NK-92 (cell line): Measurements from ENCODE around the gene SAP30BP.

Source experiments
- DNase-seq: peaks from one replicate; lab custom pipeline; 2025; ENCODE audit not compliant: unreplicated experiment; lab: John Stamatoyannopoulos, UW

SAP30BP gene

DNA sequence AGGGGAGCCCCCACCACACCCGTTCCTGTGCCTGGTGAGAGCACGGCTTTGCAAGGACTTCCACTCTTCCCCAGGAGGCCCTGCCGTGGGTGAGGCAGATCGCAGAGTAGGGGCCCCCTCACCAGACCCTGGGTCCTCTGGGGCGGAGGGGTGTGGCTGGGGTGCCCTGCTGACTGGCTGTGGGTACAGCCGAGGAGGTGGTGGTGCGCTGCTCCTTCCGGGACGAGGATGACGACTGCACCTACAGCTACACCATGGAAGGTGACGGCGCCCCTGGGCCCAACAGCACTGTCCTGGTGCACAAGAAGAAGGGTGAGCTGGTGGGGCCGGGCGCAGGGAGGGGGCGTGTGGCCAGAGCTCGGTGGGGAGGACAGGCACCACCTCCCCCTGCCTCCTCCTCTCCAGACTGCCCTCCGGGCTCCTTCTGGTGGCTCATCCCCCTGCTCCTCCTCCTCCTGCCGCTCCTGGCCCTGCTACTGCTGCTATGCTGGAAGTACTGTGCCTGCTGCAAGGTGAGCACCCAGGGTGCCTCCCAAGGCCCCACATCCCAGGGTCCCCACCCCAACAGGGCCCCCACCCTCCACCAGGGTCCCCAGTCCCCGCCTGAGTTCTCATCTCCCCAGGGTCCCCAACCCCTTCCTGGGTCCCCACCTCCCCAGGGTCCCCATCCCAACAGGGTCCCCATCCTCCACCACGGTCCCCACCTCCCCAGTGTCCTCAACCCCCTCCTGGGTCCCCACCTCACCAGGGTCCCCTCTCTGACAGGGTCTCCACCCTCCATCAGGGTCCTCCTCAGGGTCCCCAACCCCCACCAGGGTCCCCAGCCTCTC is 70.2 kb downstream of the SAP30BP start:
- no peak for DNase-seq

DNA sequence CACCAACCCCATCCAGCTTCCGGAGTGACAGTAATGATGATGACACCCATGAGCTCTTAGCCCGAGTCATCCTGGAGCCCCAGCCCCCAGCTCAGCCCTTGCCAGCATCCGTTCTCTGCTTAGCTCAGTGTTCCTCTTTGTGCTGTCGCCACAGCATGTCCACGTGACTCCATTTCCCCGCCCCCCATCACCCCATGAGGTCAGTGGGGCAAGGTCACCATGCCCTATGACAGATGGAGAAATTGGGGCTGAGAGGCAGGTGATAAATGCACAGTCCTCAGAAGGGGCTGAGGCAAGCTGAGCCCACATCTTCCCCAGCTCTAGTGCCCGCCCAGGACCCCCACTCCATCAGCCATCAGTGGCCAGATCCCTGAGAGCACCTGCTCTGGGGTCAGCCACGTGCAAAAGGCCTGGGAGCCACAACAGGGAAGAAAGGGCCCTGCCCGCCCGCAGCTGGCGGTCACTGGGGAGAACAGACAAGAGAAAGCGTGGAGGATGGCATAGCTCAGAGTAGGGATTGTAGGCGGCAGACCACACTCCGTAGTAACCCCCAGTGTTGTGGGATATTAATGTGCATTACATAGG is 71.2 kb downstream of the SAP30BP start:
- no peak for DNase-seq

DNA sequence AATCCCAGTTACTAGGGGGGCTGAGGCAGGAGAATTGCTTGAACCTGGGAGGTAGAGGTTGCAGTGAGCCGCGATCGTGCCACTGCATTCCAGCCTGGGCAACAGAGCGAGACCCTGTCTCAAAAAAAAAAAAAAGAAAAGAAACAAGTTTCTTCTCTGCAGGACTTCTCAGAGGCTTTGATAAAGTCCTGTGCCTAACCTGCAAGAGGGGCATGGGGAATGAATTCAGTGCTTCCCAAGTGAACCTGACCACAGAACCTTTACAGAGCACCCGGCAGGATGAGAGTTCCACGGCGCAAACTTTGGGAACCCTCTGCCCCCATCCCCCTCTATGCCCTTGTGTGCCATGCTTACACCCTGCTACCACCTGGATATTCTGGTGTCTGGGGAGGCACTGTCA is 72.0 kb downstream of the SAP30BP start:
- DNase-seq, result no peak

DNA sequence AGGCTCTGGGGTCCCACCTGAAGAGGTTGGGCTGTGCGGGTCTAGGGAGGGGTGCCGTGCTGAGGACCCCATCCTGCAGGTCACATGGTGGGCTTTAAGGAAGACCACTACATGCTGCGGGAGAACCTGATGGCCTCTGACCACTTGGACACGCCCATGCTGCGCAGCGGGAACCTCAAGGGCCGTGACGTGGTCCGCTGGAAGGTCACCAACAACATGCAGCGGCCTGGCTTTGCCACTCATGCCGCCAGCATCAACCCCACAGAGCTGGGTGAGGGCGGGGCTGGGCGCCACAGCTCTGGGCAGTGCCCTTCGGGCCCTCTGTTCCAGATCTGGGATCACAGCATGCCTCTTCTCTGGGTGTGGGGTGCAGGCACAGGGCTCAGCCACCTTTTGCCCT is 72.7 kb downstream of the SAP30BP start:
- DNase-seq, result no peak

DNA sequence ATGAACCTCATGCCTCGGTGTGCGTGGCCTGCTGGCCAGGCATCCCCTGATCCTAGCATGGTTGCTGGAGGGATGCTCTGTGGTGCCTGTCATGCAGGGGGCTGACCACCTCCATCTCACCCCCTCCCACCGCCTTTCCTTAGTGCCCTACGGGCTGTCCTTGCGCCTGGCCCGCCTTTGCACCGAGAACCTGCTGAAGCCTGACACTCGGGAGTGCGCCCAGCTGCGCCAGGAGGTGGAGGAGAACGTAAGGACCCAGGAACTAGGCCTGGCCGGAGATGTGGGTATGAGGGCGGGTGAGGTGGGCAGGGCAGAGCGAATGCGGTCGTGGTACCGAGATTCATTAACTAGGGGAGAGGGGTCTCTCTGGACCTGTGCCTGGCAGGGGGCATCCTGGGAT is 73.1 kb downstream of the SAP30BP start:
- no peak for DNase-seq

DNA sequence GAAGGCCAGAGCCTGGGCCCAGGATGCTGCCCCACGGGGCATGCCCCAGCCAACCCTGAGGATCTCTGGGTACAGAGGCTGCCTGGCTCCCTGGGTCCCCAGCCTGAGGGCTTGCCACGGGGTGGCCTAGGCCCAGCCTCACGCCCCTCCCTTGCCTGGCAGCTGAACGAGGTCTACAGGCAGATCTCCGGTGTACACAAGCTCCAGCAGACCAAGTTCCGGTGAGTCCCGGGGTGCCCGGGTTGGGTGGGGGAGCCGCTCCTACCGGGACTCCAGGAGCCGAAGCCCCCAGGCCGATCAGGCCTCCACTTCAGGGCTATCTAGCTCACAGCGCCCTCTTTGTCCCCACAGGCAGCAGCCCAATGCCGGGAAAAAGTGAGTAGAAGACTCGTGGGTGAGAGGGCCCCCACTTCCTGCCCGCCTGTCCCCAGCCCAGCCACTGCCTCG is 73.5 kb downstream of the SAP30BP start:
- no peak for DNase-seq

DNA sequence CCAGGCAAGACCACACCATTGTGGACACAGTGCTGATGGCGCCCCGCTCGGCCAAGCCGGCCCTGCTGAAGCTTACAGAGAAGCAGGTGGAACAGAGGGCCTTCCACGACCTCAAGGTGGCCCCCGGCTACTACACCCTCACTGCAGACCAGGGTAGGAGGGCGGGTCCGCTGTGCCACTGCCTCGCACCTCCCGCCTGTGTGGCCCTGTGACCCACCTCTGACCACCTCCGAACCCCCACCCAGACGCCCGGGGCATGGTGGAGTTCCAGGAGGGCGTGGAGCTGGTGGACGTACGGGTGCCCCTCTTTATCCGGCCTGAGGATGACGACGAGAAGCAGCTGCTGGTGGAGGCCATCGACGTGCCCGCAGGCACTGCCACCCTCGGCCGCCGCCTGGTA is 75.2 kb downstream of the SAP30BP start:
- DNase-seq, result no peak

DNA sequence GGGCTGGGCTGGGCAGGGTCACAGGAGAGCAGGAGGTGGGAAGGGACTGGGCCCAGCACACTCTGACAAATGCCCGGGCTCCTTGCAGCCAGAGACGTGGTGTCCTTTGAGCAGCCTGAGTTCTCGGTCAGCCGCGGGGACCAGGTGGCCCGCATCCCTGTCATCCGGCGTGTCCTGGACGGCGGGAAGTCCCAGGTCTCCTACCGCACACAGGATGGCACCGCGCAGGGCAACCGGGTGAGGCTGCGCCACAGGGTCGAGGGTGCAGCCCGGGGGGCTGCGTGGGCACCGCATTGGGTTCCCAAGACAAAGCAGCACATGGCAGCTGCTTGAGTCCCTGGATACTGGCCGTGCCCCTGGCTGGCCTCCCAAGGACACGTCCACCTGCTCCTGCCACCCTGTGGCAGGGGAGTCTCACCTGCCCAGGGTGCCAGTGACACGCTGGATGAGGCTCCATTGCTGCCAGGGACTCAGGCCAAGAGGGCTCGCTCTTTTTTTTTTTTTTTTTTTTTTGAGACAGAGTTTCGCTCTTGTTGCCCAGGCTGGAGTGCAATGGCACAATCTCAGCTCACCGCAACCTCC is 76.6 kb downstream of the SAP30BP start:
- DNase-seq, result no peak

DNA sequence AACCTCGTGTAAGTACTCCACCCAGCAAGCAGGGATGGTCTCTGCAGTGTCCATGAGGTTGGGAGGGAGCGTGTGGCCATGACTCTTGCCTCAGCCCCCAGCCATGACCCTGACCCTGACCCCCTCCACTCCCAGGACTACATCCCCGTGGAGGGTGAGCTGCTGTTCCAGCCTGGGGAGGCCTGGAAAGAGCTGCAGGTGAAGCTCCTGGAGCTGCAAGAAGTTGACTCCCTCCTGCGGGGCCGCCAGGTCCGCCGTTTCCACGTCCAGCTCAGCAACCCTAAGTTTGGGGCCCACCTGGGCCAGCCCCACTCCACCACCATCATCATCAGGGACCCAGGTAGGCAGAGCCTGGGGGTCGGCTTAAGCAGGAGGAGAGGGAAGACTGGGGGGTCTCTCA is 81.6 kb downstream of the SAP30BP start:
- no peak for DNase-seq

DNA sequence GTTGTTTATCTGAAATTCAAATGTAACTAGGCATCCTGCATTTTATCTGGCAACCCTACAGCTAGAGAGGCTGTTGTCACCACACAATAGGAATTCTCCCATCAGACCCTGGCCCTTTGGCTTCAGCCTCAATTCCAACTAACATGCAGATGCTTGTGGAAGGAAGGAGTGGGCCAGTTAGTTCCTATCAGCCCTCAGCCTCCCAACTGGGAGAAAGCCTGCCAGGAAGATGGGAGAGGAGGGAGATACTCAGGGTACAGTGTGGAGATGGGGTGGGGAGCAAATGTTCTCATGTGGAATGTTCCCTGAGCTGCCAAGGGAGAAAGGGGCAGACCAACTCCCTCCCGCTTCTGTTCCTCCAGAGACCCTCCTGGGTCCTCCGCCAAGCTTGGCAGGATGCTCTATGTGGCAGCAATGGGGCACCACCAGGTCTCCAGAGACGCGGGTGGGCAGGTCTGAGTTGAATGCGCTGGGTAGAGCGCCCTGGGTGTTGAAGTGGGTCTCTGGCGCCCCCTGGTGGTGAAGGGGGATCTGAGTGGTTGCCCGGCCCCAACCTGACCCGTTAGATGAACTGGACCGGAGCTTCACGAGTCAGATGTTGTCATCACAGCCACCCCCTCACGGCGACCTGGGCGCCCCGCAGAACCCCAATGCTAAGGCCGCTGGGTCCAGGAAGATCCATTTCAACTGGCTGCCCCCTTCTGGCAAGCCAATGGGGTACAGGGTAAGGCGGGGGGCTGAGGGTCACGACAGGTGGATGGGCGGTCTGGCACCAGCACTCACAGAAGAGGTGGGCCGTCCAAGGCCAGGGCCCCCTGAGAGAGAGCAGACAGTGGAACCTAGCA is 82.6 kb downstream of the SAP30BP start:
- DNase-seq, result peak; percentile 35

DNA sequence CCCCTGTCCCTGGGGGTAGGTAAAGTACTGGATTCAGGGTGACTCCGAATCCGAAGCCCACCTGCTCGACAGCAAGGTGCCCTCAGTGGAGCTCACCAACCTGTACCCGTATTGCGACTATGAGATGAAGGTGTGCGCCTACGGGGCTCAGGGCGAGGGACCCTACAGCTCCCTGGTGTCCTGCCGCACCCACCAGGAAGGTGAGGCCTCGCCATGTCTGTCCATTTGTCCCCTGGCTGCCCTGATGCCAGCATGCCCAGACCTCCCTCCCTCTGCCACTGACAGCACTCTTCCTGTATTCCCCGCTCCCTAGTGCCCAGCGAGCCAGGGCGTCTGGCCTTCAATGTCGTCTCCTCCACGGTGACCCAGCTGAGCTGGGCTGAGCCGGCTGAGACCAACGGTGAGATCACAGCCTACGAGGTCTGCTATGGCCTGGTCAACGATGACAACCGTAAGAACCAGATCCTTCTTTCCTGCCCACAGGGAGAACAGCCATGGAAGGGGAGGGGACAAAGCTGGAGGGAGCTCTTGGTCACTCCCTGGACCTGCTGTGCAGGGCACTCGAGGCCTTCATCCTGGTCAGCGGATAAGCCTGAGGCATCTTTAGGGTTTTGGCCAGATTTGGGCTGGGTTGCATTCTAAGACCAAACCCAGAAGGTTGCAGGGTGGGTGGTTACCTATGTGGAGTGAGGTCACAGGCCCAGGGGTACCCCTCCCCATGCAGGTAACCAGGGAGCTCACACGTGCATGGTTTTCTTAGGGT is 83.7 kb downstream of the SAP30BP start:
- DNase-seq, result no peak

DNA sequence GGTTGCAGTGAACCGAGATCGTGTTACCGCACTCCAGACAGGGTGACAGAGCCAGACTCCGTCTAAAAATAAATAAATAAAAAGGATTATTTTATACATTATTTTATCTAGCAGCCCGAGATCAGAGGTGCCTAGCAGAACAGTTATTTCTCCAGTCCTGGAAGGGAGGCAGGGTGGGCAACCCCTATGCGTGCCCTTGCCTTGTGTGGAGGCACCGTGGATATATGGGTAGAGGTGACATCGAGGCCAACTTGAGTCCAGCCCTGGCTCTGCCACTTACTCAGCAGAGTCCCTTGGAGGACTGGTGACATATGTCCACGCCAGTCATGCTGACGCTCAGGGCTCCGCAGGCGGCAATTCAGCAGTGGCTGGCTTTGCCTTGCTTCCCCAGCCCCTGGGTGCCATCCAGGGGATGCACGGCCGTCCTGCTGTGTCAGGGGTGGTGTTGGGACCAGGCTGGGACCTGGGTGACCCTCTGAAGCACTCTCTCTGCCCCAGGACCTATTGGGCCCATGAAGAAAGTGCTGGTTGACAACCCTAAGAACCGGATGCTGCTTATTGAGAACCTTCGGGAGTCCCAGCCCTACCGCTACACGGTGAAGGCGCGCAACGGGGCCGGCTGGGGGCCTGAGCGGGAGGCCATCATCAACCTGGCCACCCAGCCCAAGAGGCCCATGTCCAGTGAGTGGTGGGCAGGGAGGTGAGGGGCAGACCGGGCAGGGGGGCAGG is 84.7 kb downstream of the SAP30BP start:
- DNase-seq, result no peak

DNA sequence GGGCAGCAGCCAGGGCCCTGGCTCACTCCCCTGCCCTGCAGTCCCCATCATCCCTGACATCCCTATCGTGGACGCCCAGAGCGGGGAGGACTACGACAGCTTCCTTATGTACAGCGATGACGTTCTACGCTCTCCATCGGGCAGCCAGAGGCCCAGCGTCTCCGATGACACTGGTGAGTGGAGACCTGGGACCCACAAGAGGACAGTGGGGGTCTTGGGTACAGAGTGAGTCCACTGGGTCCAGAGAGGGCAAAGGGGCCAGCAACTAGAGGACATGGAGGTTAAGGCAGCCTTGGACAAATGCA is 85.2 kb downstream of the SAP30BP start:
- no peak for DNase-seq

DNA sequence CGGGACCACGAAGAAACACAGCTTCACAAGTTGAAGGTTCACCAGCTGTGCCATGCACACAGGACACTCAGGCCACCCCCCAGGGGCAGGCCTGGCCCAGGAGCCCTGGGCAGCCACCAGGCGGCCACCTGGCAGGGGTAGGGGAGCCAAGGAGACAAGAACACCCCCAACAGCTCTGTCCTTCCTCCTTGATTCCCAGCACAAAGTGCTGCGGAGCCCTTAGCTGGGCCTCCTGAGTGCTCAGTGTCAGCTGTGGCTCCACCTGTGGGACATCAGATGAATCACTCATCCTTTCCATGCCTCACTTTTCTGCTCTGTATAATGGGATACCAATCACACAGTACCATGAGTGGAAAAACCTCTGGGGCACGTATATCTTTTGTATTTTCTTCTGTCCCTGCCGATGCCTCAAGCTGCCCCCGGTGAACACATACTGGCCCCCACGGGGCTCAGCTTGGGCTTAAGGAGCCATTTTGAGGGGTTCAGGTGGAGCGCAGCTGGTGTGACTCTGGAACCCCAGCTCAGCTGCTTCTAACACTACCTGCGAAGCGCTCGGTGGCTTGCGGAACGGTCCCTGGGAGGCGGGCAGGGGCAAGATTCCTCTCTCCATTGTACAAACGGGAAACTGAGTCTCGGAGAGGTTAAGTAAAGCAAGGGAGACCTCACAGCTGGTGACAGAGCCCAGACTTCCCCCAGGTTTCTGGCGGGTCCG is 85.8 kb downstream of the SAP30BP start:
- no peak for DNase-seq

DNA sequence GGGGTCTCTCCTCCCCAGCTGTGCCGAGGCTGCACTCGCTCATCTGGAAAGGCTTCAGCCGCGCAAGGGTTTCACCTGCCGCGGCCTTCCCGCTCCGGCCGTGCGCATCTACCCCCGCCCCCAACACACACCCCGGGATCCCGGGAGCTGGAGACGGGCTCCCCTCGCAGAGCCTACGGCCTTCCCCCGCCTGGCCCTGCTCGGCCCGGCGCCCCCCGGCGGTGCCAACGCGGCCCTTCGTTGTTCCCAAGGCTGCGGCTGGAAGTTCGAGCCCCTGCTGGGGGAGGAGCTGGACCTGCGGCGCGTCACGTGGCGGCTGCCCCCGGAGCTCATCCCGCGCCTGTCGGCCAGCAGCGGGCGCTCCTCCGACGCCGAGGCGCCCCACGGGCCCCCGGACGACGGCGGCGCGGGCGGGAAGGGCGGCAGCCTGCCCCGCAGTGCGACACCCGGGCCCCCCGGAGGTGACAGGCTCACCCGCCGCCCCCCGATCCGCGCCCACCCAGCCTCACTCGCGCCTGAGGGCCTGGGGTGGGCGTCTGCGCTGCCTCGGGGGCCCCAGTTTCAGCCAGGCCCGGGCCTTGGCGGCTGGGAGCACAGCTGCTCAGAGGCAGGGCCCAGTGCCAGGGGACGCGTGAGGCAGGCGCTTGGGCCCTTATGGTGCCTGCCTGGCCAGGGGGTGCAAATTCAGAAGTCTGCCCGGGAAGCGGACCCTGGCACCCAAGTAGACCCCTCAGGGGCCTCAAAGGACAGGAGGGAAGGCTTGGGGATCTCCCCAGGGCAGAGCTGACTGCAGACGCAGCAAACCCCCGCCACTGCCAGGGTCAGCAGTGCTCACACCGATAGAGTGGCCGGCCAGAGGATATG is 86.6 kb downstream of the SAP30BP start:
- no peak for DNase-seq

DNA sequence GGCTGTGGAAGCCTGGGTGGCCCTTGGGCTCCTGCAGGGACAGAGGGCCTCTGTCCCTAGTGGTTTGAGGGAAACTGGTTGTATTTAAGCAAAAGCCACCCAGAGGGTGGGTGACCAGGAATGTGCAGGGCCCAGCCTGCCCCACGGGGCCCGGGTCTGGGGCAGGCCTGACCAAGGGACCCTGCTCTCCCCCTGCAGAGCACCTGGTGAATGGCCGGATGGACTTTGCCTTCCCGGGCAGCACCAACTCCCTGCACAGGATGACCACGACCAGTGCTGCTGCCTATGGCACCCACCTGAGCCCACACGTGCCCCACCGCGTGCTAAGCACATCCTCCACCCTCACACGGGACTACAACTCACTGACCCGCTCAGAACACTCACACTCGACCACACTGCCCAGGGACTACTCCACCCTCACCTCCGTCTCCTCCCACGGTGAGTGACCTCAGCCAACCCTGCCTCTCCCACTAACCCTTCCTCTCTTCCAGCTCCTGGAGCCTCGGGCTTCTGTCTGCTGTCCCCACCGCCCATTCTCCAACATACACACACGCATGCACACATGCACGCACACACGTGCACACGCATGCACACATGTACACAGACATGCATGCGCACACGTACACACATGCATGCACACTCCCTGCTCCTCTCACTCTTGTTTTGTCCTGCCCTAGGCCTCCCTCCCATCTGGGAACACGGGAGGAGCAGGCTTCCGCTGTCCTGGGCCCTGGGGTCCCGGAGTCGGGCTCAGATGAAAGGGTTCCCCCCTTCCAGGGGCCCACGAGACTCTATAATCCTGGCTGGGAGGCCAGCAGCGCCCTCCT is 87.5 kb downstream of the SAP30BP start:
- no peak for DNase-seq

DNA sequence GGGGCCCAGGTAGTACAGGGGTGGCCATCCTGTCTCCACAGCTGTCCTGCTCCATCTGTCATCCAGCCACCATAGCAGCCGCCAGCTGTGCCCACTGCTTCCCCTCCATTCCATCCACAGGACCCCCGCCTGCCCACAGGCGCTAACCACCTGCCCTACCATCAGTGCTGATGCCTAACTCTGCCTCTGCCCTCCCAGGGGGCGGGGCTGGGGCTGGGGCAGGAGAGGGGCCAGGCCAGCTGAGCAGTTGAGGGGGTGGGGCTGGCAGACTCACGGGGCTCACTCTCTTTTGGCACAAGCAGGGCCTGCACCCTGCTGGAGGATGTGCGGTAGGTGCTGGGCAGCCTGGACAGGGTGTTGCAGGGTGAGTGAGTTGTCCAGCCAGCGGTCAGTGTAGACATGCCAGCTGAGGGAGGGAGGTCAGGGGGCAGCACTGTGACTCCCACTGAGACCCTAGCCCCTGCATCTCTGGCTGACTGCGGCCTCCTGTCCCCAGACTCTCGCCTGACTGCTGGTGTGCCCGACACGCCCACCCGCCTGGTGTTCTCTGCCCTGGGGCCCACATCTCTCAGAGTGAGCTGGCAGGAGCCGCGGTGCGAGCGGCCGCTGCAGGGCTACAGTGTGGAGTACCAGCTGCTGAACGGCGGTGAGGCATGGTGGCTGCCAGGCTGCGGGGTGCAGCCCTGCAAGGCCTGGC is 88.2 kb downstream of the SAP30BP start:
- no peak for DNase-seq
